OCI-LY7 (cell line): ENCODE data around the gene SLC24A4. TPM values are rescaled to one million over a fixed set of nuclear protein-coding genes. Genes with fewer than 3 reads are reported as not detected.

Experiments used
- BruUV-seq: library from RNA; stranded (reverse); fragments of 400-500 nt; replicated peaks from 2 replicates; lab custom pipeline; 2021; lab: Mats Ljungman, UMichigan
- CTCF ChIA-PET: fragments of 300-600 bp; sonication (Branson Sonifier 250); formaldehyde crosslinking; loops from one replicate; lab custom pipeline; 2022; ENCODE audit warnings: antibody characterized with exemption; ENCODE audit not compliant: unreplicated experiment; lab: Charles Lee
- POLR2A ChIA-PET: fragments of 300-600 bp; sonication (Branson Sonifier 250); formaldehyde crosslinking; loops from one replicate; lab custom pipeline; 2022; ENCODE audit warnings: antibody characterized with exemption; lab: Charles Lee
- DNase-seq: peaks from one replicate; pipeline ENCODE4 v3.0.0-alpha.2; 2015; ENCODE audit warnings: low spot score
- H2AFZ ChIP-seq: fragments of 200-600 bp; sonication (generic), shearing (Covaris generic); 2 replicates; pipeline ENCODE4 v1.6.1; 2014; ENCODE audit warnings: mild to moderate bottlenecking, antibody characterized with exemption, low read length, moderate library complexity
- H3K27ac ChIP-seq: fragments of 200-600 bp; sonication (generic); 2 replicates; pipeline ENCODE4 v1.5.1; 2014; ENCODE audit warnings: mixed run types, low read depth, mild to moderate bottlenecking, moderate library complexity, low read length, inconsistent platforms; ENCODE audit not compliant: poor library complexity, severe bottlenecking
- H3K36me3 ChIP-seq: fragments of 200-600 bp; sonication (generic); 2 replicates; pipeline ENCODE4 v1.6.1; 2014; ENCODE audit warnings: mild to moderate bottlenecking, antibody characterized with exemption, low read length, moderate library complexity, mixed read lengths; ENCODE audit not compliant: insufficient read depth
- H3K4me1 ChIP-seq: fragments of 200-600 bp; sonication (generic); 2 replicates; pipeline ENCODE4 v1.5.1; 2014; ENCODE audit warnings: mild to moderate bottlenecking, low read length; ENCODE audit not compliant: insufficient read depth, poor library complexity, severe bottlenecking
- H3K4me2 ChIP-seq: fragments of 200-600 bp; sonication (generic); 2 replicates; pipeline ENCODE4 v1.6.1; 2014; ENCODE audit warnings: mild to moderate bottlenecking, low read length
- H3K4me3 ChIP-seq: fragments of 200-600 bp; sonication (generic); 2 replicates; pipeline ENCODE4 v1.5.1; 2014; ENCODE audit warnings: mild to moderate bottlenecking, low read depth, low read length; ENCODE audit not compliant: poor library complexity, severe bottlenecking
- H3K79me2 ChIP-seq: fragments of 200-600 bp; sonication (generic); 2 replicates; pipeline ENCODE4 v1.6.1; 2016; ENCODE audit warnings: low read depth, mild to moderate bottlenecking, low read length, moderate library complexity, mixed read lengths; ENCODE audit not compliant: insufficient read depth
- H3K9me2 ChIP-seq: fragments of 200-600 bp; sonication (generic); 2 replicates; pipeline ENCODE4 v1.6.1; 2016; ENCODE audit warnings: mild to moderate bottlenecking, low read length, mixed read lengths; ENCODE audit not compliant: insufficient read depth
- H3K9me3 ChIP-seq: fragments of 200-600 bp; sonication (generic); 2 replicates; pipeline ENCODE4 v1.6.1; 2014; ENCODE audit warnings: mild to moderate bottlenecking, mixed run types, low read length, mixed read lengths
- H4K20me1 ChIP-seq: fragments of 200-600 bp; sonication (generic); 2 replicates; pipeline ENCODE4 v1.6.1; 2014; ENCODE audit warnings: mild to moderate bottlenecking, antibody characterized with exemption, low read length, moderate library complexity, mixed read lengths; ENCODE audit not compliant: insufficient read depth
- EZH2phosphoT487 ChIP-seq: fragments of 200-600 bp; sonication (generic); IDR thresholded peaks from 2 replicates; pipeline ENCODE4 v1.6.1; 2018; ENCODE audit warnings: low read depth, borderline replicate concordance, mild to moderate bottlenecking, mixed run types, antibody characterized with exemption, low read length, moderate library complexity, mixed read lengths
- intact Hi-C: fragments of 100-400 bp; cut with micrococcal nuclease; formaldehyde crosslinking; loops from one replicate; pipeline ENCODE4 v1.10.0; 2022; ENCODE audit not compliant: unreplicated experiment
- total RNA-seq, 2 experiments: library from RNA; depleted of rRNA in 1 of 2; stranded (reverse); fragments of >200 nt in 1 of 2; shearing (Covaris generic) in 1 of 2; gene quantifications; 2 replicates each; pipeline ENCODE4 v1.2.3, GENCODE V29; 2014 to 2022
- TF ChIP-seq, protein P1 (sequence below): fragments of 200-600 bp; sonication (generic); conservative IDR thresholded peaks from 2 replicates; pipeline ENCODE4 v1.5.1; 2014; ENCODE audit warnings: mild to moderate bottlenecking, antibody characterized with exemption, low read length, moderate library complexity, mixed read lengths

SLC24A4 gene
- total RNA-seq, 2 experiments from 2014 or later: not detected

DNA sequence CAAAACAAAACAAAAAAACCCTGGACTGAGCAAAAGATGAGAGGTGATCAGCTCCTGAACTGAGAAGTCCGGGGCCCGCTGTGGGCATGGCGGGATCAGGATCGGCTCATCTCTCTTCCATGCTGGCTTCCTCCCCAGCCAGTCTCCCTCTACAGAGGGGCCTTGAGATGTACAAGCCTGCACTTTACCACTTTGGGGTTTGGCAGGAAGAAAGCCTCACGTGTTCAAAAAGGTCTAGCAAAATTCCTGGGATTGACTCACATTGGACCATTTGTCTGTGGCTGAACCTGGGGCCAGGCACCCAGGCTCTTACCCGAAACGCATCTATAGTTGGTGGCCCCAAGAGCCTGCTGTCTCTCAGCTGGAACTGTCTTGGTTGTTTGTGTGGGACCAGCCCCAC is 89.0 kb downstream of the SLC24A4 start:
- H3K4me2 ChIP-seq: no peak overlapping the region
- no peaks in the 10 kb centered on the region for H3K79me2 ChIP-seq
- no peaks in the 10 kb centered on the region for H3K9me2 ChIP-seq
- ChIA-PET POLR2A (no interaction called here), CTCF (no interaction called here)
- no peak overlapping the region for H2AFZ ChIP-seq
- no peaks in the 10 kb centered on the region for H4K20me1 ChIP-seq
- no peak for DNase-seq
- no peak overlapping the region for H3K4me3 ChIP-seq
- H3K36me3 ChIP-seq: no peaks in the 10 kb centered on the region
- H3K4me1 ChIP-seq: no peaks in the 10 kb centered on the region
- no TSS peak for BruUV-seq
- intact Hi-C loops: no loop called here
- H3K9me3 ChIP-seq: no peaks in the 10 kb centered on the region
- H3K27ac ChIP-seq: no peak overlapping the region
- no peak for TF ChIP-seq EZH2phosphoT487
- TF ChIP-seq, protein P1, sequence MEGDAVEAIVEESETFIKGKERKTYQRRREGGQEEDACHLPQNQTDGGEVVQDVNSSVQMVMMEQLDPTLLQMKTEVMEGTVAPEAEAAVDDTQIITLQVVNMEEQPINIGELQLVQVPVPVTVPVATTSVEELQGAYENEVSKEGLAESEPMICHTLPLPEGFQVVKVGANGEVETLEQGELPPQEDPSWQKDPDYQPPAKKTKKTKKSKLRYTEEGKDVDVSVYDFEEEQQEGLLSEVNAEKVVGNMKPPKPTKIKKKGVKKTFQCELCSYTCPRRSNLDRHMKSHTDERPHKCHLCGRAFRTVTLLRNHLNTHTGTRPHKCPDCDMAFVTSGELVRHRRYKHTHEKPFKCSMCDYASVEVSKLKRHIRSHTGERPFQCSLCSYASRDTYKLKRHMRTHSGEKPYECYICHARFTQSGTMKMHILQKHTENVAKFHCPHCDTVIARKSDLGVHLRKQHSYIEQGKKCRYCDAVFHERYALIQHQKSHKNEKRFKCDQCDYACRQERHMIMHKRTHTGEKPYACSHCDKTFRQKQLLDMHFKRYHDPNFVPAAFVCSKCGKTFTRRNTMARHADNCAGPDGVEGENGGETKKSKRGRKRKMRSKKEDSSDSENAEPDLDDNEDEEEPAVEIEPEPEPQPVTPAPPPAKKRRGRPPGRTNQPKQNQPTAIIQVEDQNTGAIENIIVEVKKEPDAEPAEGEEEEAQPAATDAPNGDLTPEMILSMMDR: no peak

GRCh38 chr14:92412912-92413311 is 89.9 kb downstream of the SLC24A4 start:
- BruUV-seq: no TSS peak
- CTCF ChIA-PET: no interaction called here
- intact Hi-C loops: no loop called here

DNA sequence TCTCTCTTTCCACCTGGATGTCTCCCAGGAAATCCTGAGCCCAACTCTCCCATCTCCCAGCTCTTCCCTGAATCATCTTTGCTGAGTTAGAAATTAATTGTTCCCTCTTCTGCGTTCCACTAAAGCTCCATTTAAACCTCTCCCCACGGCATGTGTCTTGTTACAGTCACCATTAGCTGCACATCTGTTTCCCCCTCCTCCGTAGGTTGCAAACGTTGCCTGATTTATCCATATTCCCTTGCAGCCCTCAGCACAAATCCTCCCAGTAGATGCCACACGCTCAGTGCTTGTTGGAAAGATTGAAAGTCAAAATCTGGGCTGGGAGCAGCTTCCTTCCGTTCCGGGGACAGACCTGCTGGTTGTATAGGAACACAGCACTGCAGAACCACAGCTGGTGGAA is 90.4 kb downstream of the SLC24A4 start:
- no TSS peak for BruUV-seq
- intact Hi-C loops: no loop called here
- Histone ChIP-seq H3K4me3 (no peak overlapping the region), H3K4me1 (no peaks in the 10 kb centered on the region), H3K79me2 (no peaks in the 10 kb centered on the region), H3K9me2 (no peaks in the 10 kb centered on the region), H3K36me3 (no peaks in the 10 kb centered on the region), H4K20me1 (no peaks in the 10 kb centered on the region), H2AFZ (no peak overlapping the region), H3K9me3 (no peaks in the 10 kb centered on the region), H3K27ac (no peak overlapping the region), H3K4me2 (no peak overlapping the region)
- TF ChIP-seq, protein P1: no peak
- TF ChIP-seq EZH2phosphoT487: no peak
- POLR2A ChIA-PET: no interaction called here
- CTCF ChIA-PET: no interaction called here
- no peak for DNase-seq

More at GRCh38 chr14:92412912-92413311, 89.9 kb downstream of the SLC24A4 start:
- TF ChIP-seq EZH2phosphoT487: no peak
- TF ChIP-seq, protein P1: no peak
- Histone ChIP-seq H3K36me3 (no peaks in the 10 kb centered on the region), H3K9me2 (no peaks in the 10 kb centered on the region), H3K4me2 (no peak overlapping the region), H3K79me2 (no peaks in the 10 kb centered on the region), H3K9me3 (no peaks in the 10 kb centered on the region), H2AFZ (no peak overlapping the region), H3K4me1 (no peaks in the 10 kb centered on the region), H3K27ac (no peak overlapping the region), H3K4me3 (no peak overlapping the region), H4K20me1 (no peaks in the 10 kb centered on the region)
- DNase-seq: no peak
- POLR2A ChIA-PET: no interaction called here
